Body of pancreas (tissue), 4 donors: Measurements from ENCODE around the gene GHRHR.

Experiments
- POLR2A ChIP-seq, 3 donors: fragments of 450-650 bp; IDR thresholded peaks; one replicate each; pipeline ENCODE4 v1.6.1; 2016; ENCODE audit warnings: antibody characterized with exemption in 3 of 3, mild to moderate bottlenecking in 2 of 3
- TF ChIP-seq, protein P1 (sequence below), 7 experiments: fragments of 450-650 bp in 4 of 7; fragments of 200-600 bp in 3 of 7; sonication (generic) in 3 of 7; IDR thresholded peaks; one replicate each; pipeline ENCODE4 v1.5.1; 2016 to 2019; ENCODE audit warnings: antibody characterized with exemption in 7 of 7

DNA sequence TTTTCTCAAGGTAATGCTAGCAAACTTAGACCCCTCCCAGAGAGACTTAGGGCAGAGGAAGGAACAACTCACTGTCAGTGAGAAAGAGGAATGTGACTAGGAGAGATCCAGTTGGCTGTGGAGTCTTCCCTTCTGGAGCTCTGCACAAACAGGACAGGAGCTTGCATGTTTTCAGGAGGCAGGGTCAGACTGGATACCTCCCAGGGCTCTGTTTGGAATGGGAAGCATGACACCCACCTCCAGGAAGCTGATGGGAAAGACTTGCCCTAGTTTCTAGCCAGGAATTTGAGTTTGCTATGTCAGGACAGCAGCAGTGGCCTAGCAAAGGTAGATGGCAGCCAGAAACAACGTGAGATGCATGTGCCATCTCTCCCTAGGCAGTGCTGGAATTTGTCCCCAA is 40.6 kb downstream of the GHRHR start:
- TF ChIP-seq, protein P1, sequence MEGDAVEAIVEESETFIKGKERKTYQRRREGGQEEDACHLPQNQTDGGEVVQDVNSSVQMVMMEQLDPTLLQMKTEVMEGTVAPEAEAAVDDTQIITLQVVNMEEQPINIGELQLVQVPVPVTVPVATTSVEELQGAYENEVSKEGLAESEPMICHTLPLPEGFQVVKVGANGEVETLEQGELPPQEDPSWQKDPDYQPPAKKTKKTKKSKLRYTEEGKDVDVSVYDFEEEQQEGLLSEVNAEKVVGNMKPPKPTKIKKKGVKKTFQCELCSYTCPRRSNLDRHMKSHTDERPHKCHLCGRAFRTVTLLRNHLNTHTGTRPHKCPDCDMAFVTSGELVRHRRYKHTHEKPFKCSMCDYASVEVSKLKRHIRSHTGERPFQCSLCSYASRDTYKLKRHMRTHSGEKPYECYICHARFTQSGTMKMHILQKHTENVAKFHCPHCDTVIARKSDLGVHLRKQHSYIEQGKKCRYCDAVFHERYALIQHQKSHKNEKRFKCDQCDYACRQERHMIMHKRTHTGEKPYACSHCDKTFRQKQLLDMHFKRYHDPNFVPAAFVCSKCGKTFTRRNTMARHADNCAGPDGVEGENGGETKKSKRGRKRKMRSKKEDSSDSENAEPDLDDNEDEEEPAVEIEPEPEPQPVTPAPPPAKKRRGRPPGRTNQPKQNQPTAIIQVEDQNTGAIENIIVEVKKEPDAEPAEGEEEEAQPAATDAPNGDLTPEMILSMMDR (IDR thresholded peaks at IDR 0.05), result no peak
- TF ChIP-seq POLR2A (IDR thresholded peaks at IDR 0.05), result no peak
